ENCODE results near the gene MED16. TPM values are rescaled to one million over a fixed set of nuclear protein-coding genes. Genes with fewer than 3 reads are reported as not detected.
"Not testable (repeated sequence)": the region's sequence is repeated elsewhere in the genome, so short reads cannot be mapped to it uniquely, and the experiment has no call there.

Gene MED16
- total RNA-seq, 6 donors from 2014 or later = 33.5 to 110 (median 62.1) TPM

- no peak overlapping the region for H3K27ac ChIP-seq
- H3K4me1 ChIP-seq = peaks cover 11 to 43% (median 20%) of the 10 kb centered on the region in 4 donors
- no peaks in the 10 kb centered on the region for H3K36me3 ChIP-seq
- H3K9me3 ChIP-seq = no peaks in the 10 kb centered on the region
- H3K4me3 ChIP-seq = no peak overlapping the region
- TF ChIP-seq POLR2AphosphoS5 (IDR thresholded peaks at IDR 0.05) (no peak), EP300 (IDR thresholded peaks at IDR 0.05) (no peak), POLR2A (IDR thresholded peaks at IDR 0.05) (no peak), CTCF (IDR thresholded peaks at IDR 0.05) (no peak)
- DNase-seq = no peak
- no peak for ATAC-seq (ENCODE audit: low FRiP score in 2 of 2)
- 81 to 86% methylated on average over 12 of the region's 12 CpGs for WGBS, 2 donors
- H3K27me3 ChIP-seq = peaks cover 0 to 15% (median 8%) of the 10 kb centered on the region in 4 donors
These were observed 37.8 kb downstream of the MED16 start for GRCh38 chr19:855142-855541.

- no peaks in the 10 kb centered on the region for H3K36me3 ChIP-seq
- H3K4me3 ChIP-seq = no peak overlapping the region
- DNase-seq = no peak
- peaks cover 0 to 15% (median 8%) of the 10 kb centered on the region in 4 donors for H3K27me3 ChIP-seq
- WGBS, 2 donors = 68 to 74% methylated on average over 6 of the region's 6 CpGs
- ATAC-seq (ENCODE audit: low FRiP score in 2 of 2) = no peak
- peaks cover 9 to 38% (median 16%) of the 10 kb centered on the region in 4 donors for H3K4me1 ChIP-seq
- no peaks in the 10 kb centered on the region for H3K9me3 ChIP-seq
- TF ChIP-seq CTCF (IDR thresholded peaks at IDR 0.05) = no peak
- TF ChIP-seq POLR2A (IDR thresholded peaks at IDR 0.05) = no peak
- no peak for TF ChIP-seq POLR2AphosphoS5 (IDR thresholded peaks at IDR 0.05)
- no peak for TF ChIP-seq EP300 (IDR thresholded peaks at IDR 0.05)
- H3K27ac ChIP-seq = no peak overlapping the region
These were observed 38.4 kb downstream of the MED16 start for GRCh38 chr19:854549-854948.

GRCh38 chr19:853614-854220, 39.3 kb downstream of the MED16 start:
- not testable (repeated sequence) for DNase-seq; H3K9me3 ChIP-seq; H3K4me3 ChIP-seq; H3K27ac ChIP-seq; H3K36me3 ChIP-seq; ATAC-seq (ENCODE audit: low FRiP score in 2 of 2)
- 86 to 89% methylated on average over 7 to 8 of the region's 17 CpGs for WGBS, 2 donors
- Histone ChIP-seq H3K27me3 (peaks cover 0 to 15% (median 8%) of the 10 kb centered on the region in 4 donors), H3K4me1 (peaks cover 9 to 30% (median 12%) of the 10 kb centered on the region in 4 donors)

- DNase-seq = peak in 1 of 2 donors; percentile 79
- H3K9me3 ChIP-seq = no peaks in the 10 kb centered on the region
- H3K36me3 ChIP-seq = no peaks in the 10 kb centered on the region
- no peak overlapping the region for H3K27ac ChIP-seq
- 9 to 67% methylated on average over 3 to 18 of the region's 67 CpGs for WGBS, 2 donors
- TF ChIP-seq POLR2A (IDR thresholded peaks at IDR 0.05) (no peak), POLR2AphosphoS5 (IDR thresholded peaks at IDR 0.05) (no peak), CTCF (IDR thresholded peaks at IDR 0.05) (no peak), EP300 (IDR thresholded peaks at IDR 0.05) (no peak)
- H3K4me1 ChIP-seq = peaks cover 9 to 29% (median 13%) of the 10 kb centered on the region in 4 donors
- ATAC-seq (ENCODE audit: low FRiP score in 2 of 2) = no peak
- H3K4me3 ChIP-seq = peak overlapping the region in 3 of 4 donors; percentile 7 to 19 (median 10)
- H3K27me3 ChIP-seq = peaks cover 0 to 15% (median 8%) of the 10 kb centered on the region in 4 donors
These were observed 39.9 kb downstream of the MED16 start for GRCh38 chr19:853014-853585.

- peaks cover 9 to 29% (median 18%) of the 10 kb centered on the region in 4 donors for H3K4me1 ChIP-seq
- H3K9me3 ChIP-seq = no peaks in the 10 kb centered on the region
- WGBS, 2 donors = 56 to 62% methylated on average over 17 to 39 of the region's 55 CpGs
- no peaks in the 10 kb centered on the region for H3K36me3 ChIP-seq
- no peak for ATAC-seq (ENCODE audit: low FRiP score in 2 of 2)
- H3K27me3 ChIP-seq = peaks cover 0 to 15% (median 8%) of the 10 kb centered on the region in 4 donors
- DNase-seq = peak in 1 of 2 donors; percentile 85
- H3K27ac ChIP-seq = peak within 1 kb of the TSS; percentile 68 to 79 (median 76)
- H3K4me3 ChIP-seq = peak within 1 kb of the TSS in 3 of 4 donors; percentile 7 to 19 (median 10)
- TF ChIP-seq CTCF (IDR thresholded peaks at IDR 0.05) = no peak
- no peak for TF ChIP-seq EP300 (IDR thresholded peaks at IDR 0.05)
- TF ChIP-seq POLR2A (IDR thresholded peaks at IDR 0.05) = no peak
- no peak for TF ChIP-seq POLR2AphosphoS5 (IDR thresholded peaks at IDR 0.05)
These were observed 40.6 kb downstream of the MED16 start, which contains the start of gene ELANE for GRCh38 chr19:852136-853013. Gene ELANE, plus strand, starts transcription at chr19:852303. Its CDS starts 26 bp downstream, at chr19:852329.
